Neural cell (in vitro differentiated cells): ENCODE measurements around the gene ROCK1. TPM values are rescaled to one million over a fixed set of nuclear protein-coding genes. Genes with fewer than 3 reads are reported as not detected.

Experiments
- H2AFZ ChIP-seq: fragments of 200-600, 300-800 bp; sonication (generic), shearing (Covaris generic); 2 replicates; pipeline ENCODE4 v1.6.0; 2014; ENCODE audit warnings: low read depth, mild to moderate bottlenecking, antibody characterized with exemption, low read length, moderate library complexity
- H3F3A ChIP-seq: fragments of 200-600 bp; shearing (Covaris generic); 2 replicates; pipeline ENCODE4 v1.6.1; 2016; ENCODE audit warnings: mild to moderate bottlenecking, moderate library complexity, mixed read lengths, antibody characterized with exemption, low read length; ENCODE audit not compliant: insufficient read depth, poor library complexity, severe bottlenecking
- H3K27ac ChIP-seq: fragments of 200-600, 300-800 bp; sonication (generic), shearing (Covaris generic); 2 replicates; pipeline ENCODE4 v1.5.1; 2014; ENCODE audit warnings: mild to moderate bottlenecking, low read length, moderate library complexity
- H3K27me3 ChIP-seq: fragments of 300-800, 200-600 bp; sonication (generic), shearing (Covaris generic); 2 replicates; pipeline ENCODE4 v1.6.0; 2014; ENCODE audit warnings: mild to moderate bottlenecking, low read depth, low read length, moderate library complexity; ENCODE audit not compliant: insufficient read depth
- H3K36me3 ChIP-seq: fragments of 300-800, 200-600 bp; sonication (generic), shearing (Covaris generic); 2 replicates; pipeline ENCODE4 v1.5.1; 2014; ENCODE audit warnings: mild to moderate bottlenecking, antibody characterized with exemption, low read length, moderate library complexity; ENCODE audit not compliant: insufficient read depth
- H3K4me2 ChIP-seq: fragments of 300-800, 200-600 bp; sonication (generic), shearing (Covaris generic); 2 replicates; pipeline ENCODE4 v1.6.0; 2014; ENCODE audit warnings: mild to moderate bottlenecking, low read length
- H3K4me3 ChIP-seq: fragments of 300-800, 200-600 bp; sonication (generic), shearing (Covaris generic); 2 replicates; pipeline ENCODE4 v1.5.1; 2014; ENCODE audit warnings: mild to moderate bottlenecking, low read length, moderate library complexity
- H3K79me2 ChIP-seq: fragments of 200-600 bp; shearing (Covaris generic); replicated peaks from 2 replicates; pipeline ENCODE4 v1.6.0; 2014; ENCODE audit warnings: mild to moderate bottlenecking, low read length, moderate library complexity; ENCODE audit not compliant: insufficient read depth
- H3K9ac ChIP-seq: fragments of 300-800, 200-600 bp; sonication (generic), shearing (Covaris generic); 2 replicates; pipeline ENCODE4 v1.6.1; 2016; ENCODE audit warnings: mild to moderate bottlenecking, low read length, mixed read lengths
- H3K9me2 ChIP-seq: fragments of 200-600 bp; shearing (Covaris generic); 2 replicates; pipeline ENCODE4 v1.6.1; 2016; ENCODE audit warnings: mild to moderate bottlenecking, low read length, mixed read lengths; ENCODE audit not compliant: insufficient read depth
- H3K9me3 ChIP-seq: fragments of 200-600, 300-800 bp; sonication (generic), shearing (Covaris generic); 2 replicates; pipeline ENCODE4 v1.6.1; 2016; ENCODE audit warnings: mild to moderate bottlenecking, mixed run types, low read length, moderate library complexity, mixed read lengths
- H4K20me1 ChIP-seq: fragments of 200-600 bp; shearing (Covaris generic); 2 replicates; pipeline ENCODE4 v1.6.1; 2016; ENCODE audit warnings: mild to moderate bottlenecking, mixed run types; ENCODE audit not compliant: insufficient read depth
- CTCF ChIP-seq: fragments of 450-650 bp; IDR thresholded peaks from 2 replicates; pipeline ENCODE4 v1.5.1; 2014; ENCODE audit warnings: antibody characterized with exemption, mild to moderate bottlenecking, moderate library complexity; ENCODE audit not compliant: poor library complexity, severe bottlenecking
- EP300 ChIP-seq: fragments of 450-650 bp; conservative IDR thresholded peaks from 2 replicates; pipeline ENCODE4 v1.6.1; 2014; ENCODE audit warnings: antibody characterized with exemption, mild to moderate bottlenecking, moderate library complexity; ENCODE audit not compliant: poor library complexity, severe bottlenecking
- EZH2 ChIP-seq: fragments of 200-600, 300-800 bp; shearing (Covaris generic), sonication (generic); IDR thresholded peaks from 2 replicates; pipeline ENCODE4 v1.6.1; 2014; ENCODE audit warnings: antibody characterized with exemption, low read length, borderline replicate concordance, mild to moderate bottlenecking; ENCODE audit not compliant: insufficient read depth, poor library complexity, severe bottlenecking
- MXI1 ChIP-seq: fragments of 450-650 bp; conservative IDR thresholded peaks from 2 replicates; pipeline ENCODE4 v1.6.1; 2014; ENCODE audit warnings: antibody characterized with exemption, mild to moderate bottlenecking; ENCODE audit not compliant: poor library complexity, severe bottlenecking
- POLR2AphosphoS5 ChIP-seq: IDR thresholded peaks from 2 replicates; pipeline ENCODE4 v1.6.1; 2012
- RAD21 ChIP-seq: fragments of 450-650 bp; conservative IDR thresholded peaks from 2 replicates; pipeline ENCODE4 v1.6.1; 2014; ENCODE audit warnings: antibody characterized with exemption, mild to moderate bottlenecking, moderate library complexity
- SMC3 ChIP-seq: fragments of 450-650 bp; conservative IDR thresholded peaks from 2 replicates; pipeline ENCODE4 v1.6.1; 2014; ENCODE audit warnings: antibody characterized with exemption, mild to moderate bottlenecking, moderate library complexity; ENCODE audit not compliant: poor library complexity
- TAF1 ChIP-seq: IDR thresholded peaks from 2 replicates; pipeline ENCODE4 v1.6.1; 2012; ENCODE audit warnings: low read depth
- polyA plus RNA-seq: library from polyadenylated mRNA; depleted of rRNA; stranded (reverse); fragments of >200 nt; gene quantifications from 2 replicates; pipeline ENCODE4 v1.2.3, GENCODE V29; 2014
- TF ChIP-seq, protein P1 (sequence below): IDR thresholded peaks from 2 replicates; pipeline ENCODE4 v1.6.1; 2012; ENCODE audit warnings: borderline replicate concordance

ROCK1 gene
- polyA plus RNA-seq, 1 donor from 2014 or later = 43.0 TPM

- Histone ChIP-seq H3K36me3 (no peaks in the 10 kb centered on the region), H3K9me2 (no peaks in the 10 kb centered on the region), H3K79me2 (peaks cover 51% of the 10 kb centered on the region), H3K9ac (no peak overlapping the region), H3F3A (no peaks in the 10 kb centered on the region), H3K4me2 (no peak overlapping the region), H3K9me3 (no peaks in the 10 kb centered on the region), H3K27me3 (no peaks in the 10 kb centered on the region), H4K20me1 (no peaks in the 10 kb centered on the region), H3K4me3 (no peak overlapping the region), H2AFZ (no peak overlapping the region), H3K27ac (no peak overlapping the region)
- TF ChIP-seq TAF1 = no peak
Measured at GRCh38 chr18:21074336-21075323, 37.0 kb downstream of the ROCK1 start.

DNA sequence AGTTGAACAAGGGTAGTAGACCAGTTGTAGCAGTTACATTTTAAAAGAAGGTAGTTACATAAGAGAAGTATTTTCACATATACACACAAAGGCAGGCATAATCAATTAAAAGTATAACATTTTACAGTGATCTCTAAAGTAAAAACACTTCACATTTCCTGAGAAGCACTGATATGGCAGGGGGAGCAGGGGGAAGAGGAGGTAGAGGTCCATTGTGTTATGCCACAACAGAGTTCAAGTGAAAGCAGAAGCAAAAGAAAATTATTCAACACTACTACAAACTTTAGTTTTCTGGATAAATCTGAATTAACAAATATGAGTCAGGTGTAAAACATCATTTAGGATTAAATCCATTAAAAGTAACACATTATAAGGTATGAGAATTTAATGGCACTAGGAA lies 38.4 kb downstream of the ROCK1 start:
- Histone ChIP-seq H2AFZ (no peak overlapping the region), H3K4me3 (no peak overlapping the region), H3F3A (no peaks in the 10 kb centered on the region), H3K36me3 (peaks cover 2% of the 10 kb centered on the region), H3K27me3 (no peaks in the 10 kb centered on the region), H4K20me1 (no peaks in the 10 kb centered on the region), H3K27ac (no peak overlapping the region), H3K9me3 (no peaks in the 10 kb centered on the region), H3K79me2 (peaks cover 44% of the 10 kb centered on the region), H3K9ac (no peak overlapping the region), H3K9me2 (no peaks in the 10 kb centered on the region), H3K4me2 (no peak overlapping the region)
- no peak for TF ChIP-seq EZH2
- no peak for TF ChIP-seq CTCF
- TF ChIP-seq, protein P1, sequence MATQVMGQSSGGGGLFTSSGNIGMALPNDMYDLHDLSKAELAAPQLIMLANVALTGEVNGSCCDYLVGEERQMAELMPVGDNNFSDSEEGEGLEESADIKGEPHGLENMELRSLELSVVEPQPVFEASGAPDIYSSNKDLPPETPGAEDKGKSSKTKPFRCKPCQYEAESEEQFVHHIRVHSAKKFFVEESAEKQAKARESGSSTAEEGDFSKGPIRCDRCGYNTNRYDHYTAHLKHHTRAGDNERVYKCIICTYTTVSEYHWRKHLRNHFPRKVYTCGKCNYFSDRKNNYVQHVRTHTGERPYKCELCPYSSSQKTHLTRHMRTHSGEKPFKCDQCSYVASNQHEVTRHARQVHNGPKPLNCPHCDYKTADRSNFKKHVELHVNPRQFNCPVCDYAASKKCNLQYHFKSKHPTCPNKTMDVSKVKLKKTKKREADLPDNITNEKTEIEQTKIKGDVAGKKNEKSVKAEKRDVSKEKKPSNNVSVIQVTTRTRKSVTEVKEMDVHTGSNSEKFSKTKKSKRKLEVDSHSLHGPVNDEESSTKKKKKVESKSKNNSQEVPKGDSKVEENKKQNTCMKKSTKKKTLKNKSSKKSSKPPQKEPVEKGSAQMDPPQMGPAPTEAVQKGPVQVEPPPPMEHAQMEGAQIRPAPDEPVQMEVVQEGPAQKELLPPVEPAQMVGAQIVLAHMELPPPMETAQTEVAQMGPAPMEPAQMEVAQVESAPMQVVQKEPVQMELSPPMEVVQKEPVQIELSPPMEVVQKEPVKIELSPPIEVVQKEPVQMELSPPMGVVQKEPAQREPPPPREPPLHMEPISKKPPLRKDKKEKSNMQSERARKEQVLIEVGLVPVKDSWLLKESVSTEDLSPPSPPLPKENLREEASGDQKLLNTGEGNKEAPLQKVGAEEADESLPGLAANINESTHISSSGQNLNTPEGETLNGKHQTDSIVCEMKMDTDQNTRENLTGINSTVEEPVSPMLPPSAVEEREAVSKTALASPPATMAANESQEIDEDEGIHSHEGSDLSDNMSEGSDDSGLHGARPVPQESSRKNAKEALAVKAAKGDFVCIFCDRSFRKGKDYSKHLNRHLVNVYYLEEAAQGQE = no peak
- TF ChIP-seq SMC3 = no peak
- TF ChIP-seq EP300 = no peak

- Histone ChIP-seq H3K9me2 (no peaks in the 10 kb centered on the region), H3F3A (no peaks in the 10 kb centered on the region), H3K4me3 (no peak overlapping the region), H3K9me3 (no peaks in the 10 kb centered on the region), H4K20me1 (no peaks in the 10 kb centered on the region), H3K27ac (no peak overlapping the region), H2AFZ (no peak overlapping the region), H3K79me2 (peaks cover 37% of the 10 kb centered on the region), H3K27me3 (no peaks in the 10 kb centered on the region), H3K36me3 (peaks cover 5% of the 10 kb centered on the region), H3K9ac (no peak overlapping the region), H3K4me2 (no peak overlapping the region)
- TF ChIP-seq CTCF (no peak), EP300 (no peak), EZH2 (no peak), POLR2AphosphoS5 (no peak), SMC3 (no peak), MXI1 (no peak), RAD21 (no peak)
- TF ChIP-seq, protein P1 = no peak
Measured at GRCh38 chr18:21071071-21071470, 40.5 kb downstream of the ROCK1 start.
